Measurements from ENCODE around the gene MRPS18A. TPM values are rescaled to one million over a fixed set of nuclear protein-coding genes. Genes with fewer than 3 reads are reported as not detected.
"Not testable (repeated sequence)": the region's sequence is repeated elsewhere in the genome, so short reads cannot be mapped to it uniquely, and the experiment has no call there.

MRPS18A gene
- total RNA-seq, 1 experiment from 2014 or later: 54.8 TPM

DNA sequence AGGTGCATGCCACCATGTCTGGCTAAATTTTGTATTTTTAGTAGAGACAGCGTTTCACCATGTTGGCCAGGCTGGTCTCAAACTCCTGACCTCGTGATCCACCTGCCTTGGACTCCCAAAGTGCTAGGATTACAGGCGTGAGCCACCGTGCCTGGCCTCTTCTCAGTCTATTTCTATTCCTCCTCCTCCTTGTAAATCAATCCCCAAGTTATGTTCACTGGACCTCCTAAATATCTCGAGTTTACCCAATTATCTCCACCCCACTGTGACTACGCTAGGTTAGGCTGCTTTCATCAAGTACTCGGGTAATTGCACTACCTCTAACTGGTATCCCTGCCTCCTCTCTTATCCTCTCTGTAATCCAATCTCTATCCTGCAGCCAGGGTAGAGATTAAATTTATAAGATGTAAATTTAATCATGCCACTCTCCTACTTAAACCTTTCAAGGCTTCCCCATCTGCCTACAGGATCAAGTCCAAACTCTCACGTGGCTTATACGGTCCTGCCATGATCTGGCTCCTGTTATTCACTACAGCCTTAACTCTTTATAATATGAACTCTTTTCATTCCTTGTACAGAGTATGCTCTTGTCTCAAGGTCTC is 52.8 kb downstream of the MRPS18A start:
- H3K79me2 ChIP-seq (ENCODE audit: low read depth): peaks cover 36% of the 10 kb centered on the region
- peaks cover 9% of the 10 kb centered on the region; the same call in 1 of the 2 replicates for H3K36me3 ChIP-seq (ENCODE audit: low read depth)
- peaks cover 28% of the 10 kb centered on the region for H3K4me1 ChIP-seq (replicated peaks; ENCODE audit: insufficient read depth)
- TF ChIP-seq EZH2 (IDR thresholded peaks at IDR 0.05; ENCODE audit: low read depth): no peak
- TF ChIP-seq, protein P1, sequence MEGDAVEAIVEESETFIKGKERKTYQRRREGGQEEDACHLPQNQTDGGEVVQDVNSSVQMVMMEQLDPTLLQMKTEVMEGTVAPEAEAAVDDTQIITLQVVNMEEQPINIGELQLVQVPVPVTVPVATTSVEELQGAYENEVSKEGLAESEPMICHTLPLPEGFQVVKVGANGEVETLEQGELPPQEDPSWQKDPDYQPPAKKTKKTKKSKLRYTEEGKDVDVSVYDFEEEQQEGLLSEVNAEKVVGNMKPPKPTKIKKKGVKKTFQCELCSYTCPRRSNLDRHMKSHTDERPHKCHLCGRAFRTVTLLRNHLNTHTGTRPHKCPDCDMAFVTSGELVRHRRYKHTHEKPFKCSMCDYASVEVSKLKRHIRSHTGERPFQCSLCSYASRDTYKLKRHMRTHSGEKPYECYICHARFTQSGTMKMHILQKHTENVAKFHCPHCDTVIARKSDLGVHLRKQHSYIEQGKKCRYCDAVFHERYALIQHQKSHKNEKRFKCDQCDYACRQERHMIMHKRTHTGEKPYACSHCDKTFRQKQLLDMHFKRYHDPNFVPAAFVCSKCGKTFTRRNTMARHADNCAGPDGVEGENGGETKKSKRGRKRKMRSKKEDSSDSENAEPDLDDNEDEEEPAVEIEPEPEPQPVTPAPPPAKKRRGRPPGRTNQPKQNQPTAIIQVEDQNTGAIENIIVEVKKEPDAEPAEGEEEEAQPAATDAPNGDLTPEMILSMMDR (conservative IDR thresholded peaks at IDR 0.05): no peak
- POLR2A ChIA-PET (ENCODE audit: unreplicated experiment): interaction anchor here (0.6 kb wide), 1 partner anchor 20 kb away, joined by 3 read pairs; no protein-coding TSS in a partner anchor
- no peaks in the 10 kb centered on the region for H3K9me2 ChIP-seq (ENCODE audit: insufficient read depth)
- 0 out of 2 replicates have a peak overlapping the region, but pooled peaks have one; percentile 6 for H3K27ac ChIP-seq
- peaks cover 21% of the 10 kb centered on the region for H3F3A ChIP-seq (ENCODE audit: insufficient read depth, low read depth)
- peak overlapping the region; percentile 87 for H2AFZ ChIP-seq
- H4K20me1 ChIP-seq (ENCODE audit: insufficient read depth): 0 out of 2 replicates have a peak, but pooled peaks cover 7% of the 10 kb centered on the region
- CTCF ChIA-PET: no interaction called here
- H3K4me3 ChIP-seq: no peak overlapping the region
- no peaks in the 10 kb centered on the region for H3K9me3 ChIP-seq (ENCODE audit: insufficient read depth, low read depth)
- no peaks in the 10 kb centered on the region for H3K27me3 ChIP-seq (ENCODE audit: insufficient read depth, low read depth)
- intact Hi-C loops (cut with micrococcal nuclease; ENCODE audit: unreplicated experiment): loop anchor here (5.0 kb wide), 1 partner anchor 32 kb away; no protein-coding TSS in a partner anchor
- no peak for DNase-seq
- no TSS peak for BruUV-seq (replicated peaks)
- peak overlapping the region; percentile 86 for H3K4me2 ChIP-seq

DNA sequence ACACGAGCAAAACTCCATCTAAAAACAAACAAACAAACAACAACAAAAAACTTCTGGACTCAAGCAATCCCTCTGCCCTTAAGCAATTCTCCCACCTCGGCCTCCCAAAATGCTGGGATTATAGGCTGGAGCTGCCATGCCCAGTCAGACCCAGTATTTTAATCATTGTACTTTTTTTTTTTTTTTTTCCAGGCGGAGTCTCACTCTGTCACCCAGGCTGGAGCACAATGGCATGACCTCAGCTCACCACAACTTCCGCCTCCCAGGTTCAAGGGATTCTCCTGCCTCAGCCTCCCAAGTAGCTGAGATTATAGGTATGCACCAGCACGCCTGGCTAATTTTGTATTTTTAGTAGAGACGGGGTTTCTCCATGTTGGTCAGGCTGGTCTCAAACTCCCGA is 54.6 kb downstream of the MRPS18A start:
- H4K20me1 ChIP-seq (ENCODE audit: insufficient read depth); CTCF ChIA-PET; DNase-seq; POLR2A ChIA-PET (ENCODE audit: unreplicated experiment); H3K9me2 ChIP-seq (ENCODE audit: insufficient read depth); H2AFZ ChIP-seq; H3K4me3 ChIP-seq; H3K27me3 ChIP-seq (ENCODE audit: insufficient read depth, low read depth); H3K4me2 ChIP-seq; H3K36me3 ChIP-seq (ENCODE audit: low read depth); H3K27ac ChIP-seq; BruUV-seq (replicated peaks); H3K9me3 ChIP-seq (ENCODE audit: insufficient read depth, low read depth): not testable (repeated sequence)
- peaks cover 30% of the 10 kb centered on the region for H3K79me2 ChIP-seq (ENCODE audit: low read depth)
- H3F3A ChIP-seq (ENCODE audit: insufficient read depth, low read depth): peaks cover 31% of the 10 kb centered on the region
- intact Hi-C loops (cut with micrococcal nuclease; ENCODE audit: unreplicated experiment): loop anchor here (5.0 kb wide), 1 partner anchor 34 kb away; no protein-coding TSS in a partner anchor
- H3K4me1 ChIP-seq (replicated peaks; ENCODE audit: insufficient read depth): peaks cover 30% of the 10 kb centered on the region

- CTCF ChIA-PET: no interaction called here
- POLR2A ChIA-PET (ENCODE audit: unreplicated experiment): interaction anchor here (0.5 kb wide), 1 partner anchor 624 kb away, joined by 3 read pairs; no protein-coding TSS in a partner anchor
- Histone ChIP-seq H3K27me3 (ENCODE audit: insufficient read depth, low read depth) (no peaks in the 10 kb centered on the region), H4K20me1 (ENCODE audit: insufficient read depth) (no peaks in the 10 kb centered on the region), H3K9me3 (ENCODE audit: insufficient read depth, low read depth) (no peaks in the 10 kb centered on the region), H3K4me1 (replicated peaks; ENCODE audit: insufficient read depth) (peaks cover 37% of the 10 kb centered on the region), H2AFZ (no peak overlapping the region), H3K27ac (peak overlapping the region; percentile 97), H3K9me2 (ENCODE audit: insufficient read depth) (no peaks in the 10 kb centered on the region), H3K4me2 (peak overlapping the region; percentile 85), H3K36me3 (ENCODE audit: low read depth) (peaks cover 7% of the 10 kb centered on the region; the same call in 1 of the 2 replicates), H3K79me2 (ENCODE audit: low read depth) (peaks cover 28% of the 10 kb centered on the region), H3K4me3 (no peak overlapping the region), H3F3A (ENCODE audit: insufficient read depth, low read depth) (peaks cover 47% of the 10 kb centered on the region)
- DNase-seq: no peak
- no TSS peak for BruUV-seq (replicated peaks)
- intact Hi-C loops (cut with micrococcal nuclease; ENCODE audit: unreplicated experiment): loop anchor here (2.0 to 5.0 kb wide), 2 partner anchors 36 to 140 kb away; partner anchors contain the start of gene VEGFA
- no peak for TF ChIP-seq EZH2 (IDR thresholded peaks at IDR 0.05; ENCODE audit: low read depth)
- TF ChIP-seq, protein P1 (conservative IDR thresholded peaks at IDR 0.05): no peak
Observed at GRCh38 chr6:43630980-43631619, 56.5 kb downstream of the MRPS18A start.

All from PC-9 (cell line).